ENCODE results near the gene ZNF316. TPM values are rescaled to one million over a fixed set of nuclear protein-coding genes. Genes with fewer than 3 reads are reported as not detected.

Gene ZNF316
- total RNA-seq, 1 experiment from 2014 or later, result 22.2 TPM

GRCh38 chr7:6606866-6607583 is 30.1 kb upstream of the ZNF316 start:
- Histone ChIP-seq H4K5ac (ENCODE audit: insufficient read length, low read depth, low read length) (no peak overlapping the region), H3K79me1 (ENCODE audit: insufficient read depth, low read depth, low read length, poor library complexity, severe bottlenecking) (no peaks in the 10 kb centered on the region), H2BK12ac (ENCODE audit: insufficient read length, low read depth, low read length) (no peak overlapping the region), H3K18ac (ENCODE audit: insufficient read length, low read depth, low read length) (no peak overlapping the region), H2AFZ (ENCODE audit: low read length) (no peak overlapping the region), H3K9me3 (ENCODE audit: control insufficient read depth, low read depth, low read length) (no peaks in the 10 kb centered on the region), H2BK5ac (ENCODE audit: insufficient read length, low read length) (no peak overlapping the region), H3K79me2 (ENCODE audit: insufficient read depth, low read length) (no peaks in the 10 kb centered on the region), H2BK15ac (ENCODE audit: low read depth, low read length) (no peak overlapping the region), H3T11ph (ENCODE audit: low read length) (no peak overlapping the region), H2AK5ac (ENCODE audit: insufficient read length, low read length) (no peak overlapping the region), H4K20me1 (ENCODE audit: control insufficient read depth, insufficient read depth, insufficient read length) (no peaks in the 10 kb centered on the region), H2BK120ac (ENCODE audit: low read depth, low read length, poor library complexity, severe bottlenecking) (no peak overlapping the region), H3K23ac (ENCODE audit: insufficient read length, low read depth, low read length) (no peak overlapping the region), H3K4ac (ENCODE audit: low read depth, low read length) (no peak overlapping the region), H3K9ac (ENCODE audit: extremely low read depth, insufficient read length, low read length) (no peak overlapping the region), H4K91ac (ENCODE audit: insufficient read length, low read depth, low read length) (no peak overlapping the region), H3K23me2 (ENCODE audit: insufficient read length, low read depth, low read length, poor library complexity, severe bottlenecking) (no peaks in the 10 kb centered on the region), H3K4me1 (ENCODE audit: insufficient read depth, low read length) (no peaks in the 10 kb centered on the region), H3K56ac (ENCODE audit: insufficient read length, low read depth, low read length) (no peak overlapping the region), H4K8ac (replicated peaks; ENCODE audit: insufficient read length, low read depth, low read length) (no peak overlapping the region), H2BK20ac (ENCODE audit: low read depth, low read length, poor library complexity, severe bottlenecking) (no peak overlapping the region), H3K14ac (ENCODE audit: insufficient read depth, low read length) (no peak overlapping the region), H3K27ac (ENCODE audit: insufficient read length, low read depth, low read length) (no peak overlapping the region), H3K4me2 (ENCODE audit: insufficient read depth, insufficient read length, low read length) (no peak overlapping the region), H3K27me3 (ENCODE audit: insufficient read depth, low read length) (no peaks in the 10 kb centered on the region)
- TF ChIP-seq, protein P1, sequence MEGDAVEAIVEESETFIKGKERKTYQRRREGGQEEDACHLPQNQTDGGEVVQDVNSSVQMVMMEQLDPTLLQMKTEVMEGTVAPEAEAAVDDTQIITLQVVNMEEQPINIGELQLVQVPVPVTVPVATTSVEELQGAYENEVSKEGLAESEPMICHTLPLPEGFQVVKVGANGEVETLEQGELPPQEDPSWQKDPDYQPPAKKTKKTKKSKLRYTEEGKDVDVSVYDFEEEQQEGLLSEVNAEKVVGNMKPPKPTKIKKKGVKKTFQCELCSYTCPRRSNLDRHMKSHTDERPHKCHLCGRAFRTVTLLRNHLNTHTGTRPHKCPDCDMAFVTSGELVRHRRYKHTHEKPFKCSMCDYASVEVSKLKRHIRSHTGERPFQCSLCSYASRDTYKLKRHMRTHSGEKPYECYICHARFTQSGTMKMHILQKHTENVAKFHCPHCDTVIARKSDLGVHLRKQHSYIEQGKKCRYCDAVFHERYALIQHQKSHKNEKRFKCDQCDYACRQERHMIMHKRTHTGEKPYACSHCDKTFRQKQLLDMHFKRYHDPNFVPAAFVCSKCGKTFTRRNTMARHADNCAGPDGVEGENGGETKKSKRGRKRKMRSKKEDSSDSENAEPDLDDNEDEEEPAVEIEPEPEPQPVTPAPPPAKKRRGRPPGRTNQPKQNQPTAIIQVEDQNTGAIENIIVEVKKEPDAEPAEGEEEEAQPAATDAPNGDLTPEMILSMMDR (conservative IDR thresholded peaks at IDR 0.05), result no peak
- H3K4me1 Mint-ChIP-seq, result no peaks in the 10 kb centered on the region
- DNase-seq, result no peak
- WGBS (ENCODE audit: extremely low coverage, insufficient read length, low lambda C conversion rate), result no CpG with 5 or more reads among the region's 36 CpGs
- H3K4me3 Mint-ChIP-seq, result no peak overlapping the region
- no peaks in the 10 kb centered on the region for H3K9me3 Mint-ChIP-seq
- H3K27me3 Mint-ChIP-seq (ENCODE audit: low read depth), result no peaks in the 10 kb centered on the region
- peaks cover 6 to 51% (median 29%) of the 10 kb centered on the region in 3 experiments; a peak in 6 of 7 replicates for H3K36me3 Mint-ChIP-seq (ENCODE audit: insufficient read depth in 1 of 3, low read depth in 3 of 3)
- no peak overlapping the region; a peak in 1 of 7 replicates for H3K27ac Mint-ChIP-seq
